Right atrium auricular region (tissue), 2 donors: Measurements from ENCODE around the gene ME3. TPM values are rescaled to one million over a fixed set of nuclear protein-coding genes. Genes with fewer than 3 reads are reported as not detected.

Source experiments
- DNase-seq: peaks from one replicate; pipeline ENCODE4 v3.0.0-alpha.2; 2019; ENCODE audit warnings: low spot score
- H3K27ac ChIP-seq, 2 donors: fragments of 200-600 bp; sonication (generic); 1 replicate in 1 of 2; 2 replicates in 1 of 2; pipeline ENCODE4 v1.5.1; 2016 to 2019
- H3K27me3 ChIP-seq, 2 donors: fragments of 200-600 bp; sonication (generic); one replicate each; pipeline versions ENCODE4 v1.5.1 to v1.6.0; 2017 to 2019
- H3K36me3 ChIP-seq: fragments of 200-600 bp; sonication (generic); one replicate; pipeline ENCODE4 v1.5.1; 2016
- H3K4me1 ChIP-seq, 2 donors: fragments of 200-600 bp; sonication (generic); one replicate each; pipeline versions ENCODE4 v1.5.1 to v1.6.0; 2017 to 2019
- H3K4me3 ChIP-seq, 2 donors: fragments of 200-600 bp; sonication (generic); 1 replicate in 1 of 2; 2 replicates in 1 of 2; pipeline ENCODE4 v1.5.1; 2017 to 2019; ENCODE audit warnings: mild to moderate bottlenecking in 1 of 2, moderate library complexity in 1 of 2
- H3K9me3 ChIP-seq, 2 donors: fragments of 200-600 bp; sonication (generic); one replicate each; pipeline ENCODE4 v1.5.1; 2019
- CTCF ChIP-seq, 2 donors: fragments of 200-600 bp; sonication (generic); IDR thresholded peaks; one replicate each; pipeline ENCODE4 v1.5.1; 2019; ENCODE audit warnings: antibody characterized with exemption in 2 of 2
- total RNA-seq, 2 donors: library from RNA; depleted of rRNA; stranded (reverse); fragments of >200 nt; gene quantifications; one replicate each; pipeline ENCODE4 v1.1.0, GENCODE V29; 2016

The ME3 gene
- total RNA-seq, 2 donors from 2014 or later, result 20.5 to 33.1 TPM

GRCh38 chr11:86508604-86509587, 163.5 kb downstream of the ME3 start:
- no peaks in the 10 kb centered on the region for H3K27me3 ChIP-seq
- no peak overlapping the region for H3K27ac ChIP-seq
- no peak overlapping the region for H3K4me3 ChIP-seq
- no peaks in the 10 kb centered on the region for H3K9me3 ChIP-seq
- TF ChIP-seq CTCF (IDR thresholded peaks at IDR 0.05), result no peak
- H3K36me3 ChIP-seq, result no peaks in the 10 kb centered on the region
- DNase-seq, result no peak
- H3K4me1 ChIP-seq, result peaks cover 0 to 19% of the 10 kb centered on the region in 2 donors

- H3K4me3 ChIP-seq, result no peak overlapping the region
- TF ChIP-seq CTCF (IDR thresholded peaks at IDR 0.05), result no peak
- DNase-seq, result no peak
Measured at GRCh38 chr11:86507249-86507845, 165.1 kb downstream of the ME3 start.

DNA sequence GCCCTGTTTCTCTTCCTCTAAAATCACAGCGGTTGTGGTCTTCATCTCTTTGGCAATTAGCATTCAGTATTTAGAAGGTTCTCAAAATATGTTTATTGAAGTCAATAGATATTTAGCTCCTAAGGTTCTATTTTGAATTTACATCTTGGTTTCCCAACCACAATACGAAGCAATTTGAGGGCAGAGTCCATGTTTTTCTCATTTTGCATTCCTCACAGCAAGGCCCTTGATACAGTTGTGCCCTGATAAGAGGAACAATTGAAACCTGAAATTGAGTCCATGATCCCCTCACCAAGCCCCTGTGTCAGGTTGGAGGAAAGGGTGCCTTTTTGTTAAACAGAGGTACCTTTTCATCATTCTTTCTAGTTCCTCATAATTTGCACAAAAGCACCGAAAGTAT, 166.2 kb downstream of the ME3 start:
- TF ChIP-seq CTCF (IDR thresholded peaks at IDR 0.05), result no peak
- peaks cover 0 to 22% of the 10 kb centered on the region in 2 donors for H3K4me1 ChIP-seq
- H3K9me3 ChIP-seq, result no peaks in the 10 kb centered on the region
- H3K36me3 ChIP-seq, result no peaks in the 10 kb centered on the region
- DNase-seq, result no peak
- no peak overlapping the region for H3K4me3 ChIP-seq
- H3K27ac ChIP-seq, result no peak overlapping the region
- no peaks in the 10 kb centered on the region for H3K27me3 ChIP-seq

More at GRCh38 chr11:86507249-86507845, 165.1 kb downstream of the ME3 start:
- no peaks in the 10 kb centered on the region for H3K36me3 ChIP-seq
- no peak overlapping the region for H3K27ac ChIP-seq
- no peaks in the 10 kb centered on the region for H3K9me3 ChIP-seq
- no peaks in the 10 kb centered on the region for H3K27me3 ChIP-seq
- peaks cover 0 to 27% of the 10 kb centered on the region in 2 donors for H3K4me1 ChIP-seq

DNA sequence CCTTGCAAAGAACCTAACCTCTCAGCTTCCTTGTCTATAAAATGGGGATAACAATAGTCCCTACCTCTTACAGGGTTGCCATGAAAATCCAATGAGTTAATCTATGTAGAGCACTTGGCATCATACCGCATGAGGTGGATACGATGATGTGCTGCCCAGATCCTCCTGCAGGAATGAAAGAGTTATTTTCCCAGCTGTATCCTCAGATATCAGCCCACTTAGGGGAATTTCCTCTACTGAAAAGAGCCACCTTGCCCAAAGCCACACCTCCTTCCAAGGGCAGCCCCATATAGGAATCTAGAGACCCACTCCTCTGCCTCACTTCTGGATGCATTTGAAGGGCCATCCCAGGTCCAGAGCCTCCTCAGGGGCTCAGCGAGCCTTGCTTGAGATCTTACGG, 169.3 kb downstream of the ME3 start:
- Histone ChIP-seq H3K4me1 (peaks cover 0 to 10% of the 10 kb centered on the region in 2 donors), H3K27ac (no peak overlapping the region), H3K4me3 (no peak overlapping the region), H3K36me3 (no peaks in the 10 kb centered on the region), H3K27me3 (no peaks in the 10 kb centered on the region), H3K9me3 (no peaks in the 10 kb centered on the region)
- no peak for TF ChIP-seq CTCF (IDR thresholded peaks at IDR 0.05)
- no peak for DNase-seq

DNA sequence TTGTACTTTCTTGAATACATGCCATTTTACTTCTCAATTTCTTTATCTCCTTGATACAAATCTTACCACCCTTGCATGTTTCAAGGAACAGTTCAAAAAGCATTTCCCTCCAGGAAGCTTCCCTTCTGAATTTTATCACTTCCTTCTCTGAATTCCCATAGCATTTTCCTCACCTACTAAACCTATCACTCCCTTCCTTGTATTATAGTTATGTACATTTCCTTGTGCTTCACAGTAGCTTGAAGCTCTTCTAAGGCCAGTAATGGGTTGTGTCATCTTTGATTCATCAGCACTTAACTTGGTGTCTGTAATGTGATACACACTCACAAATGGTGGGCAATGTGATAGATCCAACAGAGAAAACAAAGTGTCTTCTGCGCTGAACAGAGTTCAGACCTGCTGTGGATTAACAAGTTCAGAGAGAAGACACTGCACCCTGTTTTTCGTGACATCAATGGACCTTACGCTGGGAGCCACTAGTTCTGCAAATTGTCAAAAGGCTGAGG, 170.2 kb downstream of the ME3 start:
- Histone ChIP-seq H3K36me3 (no peaks in the 10 kb centered on the region), H3K4me1 (peaks cover 0 to 10% of the 10 kb centered on the region in 2 donors), H3K27me3 (no peaks in the 10 kb centered on the region), H3K27ac (no peak overlapping the region), H3K4me3 (no peak overlapping the region), H3K9me3 (no peaks in the 10 kb centered on the region)
- no peak for DNase-seq
- no peak for TF ChIP-seq CTCF (IDR thresholded peaks at IDR 0.05)
